ENCODE data around the gene MT3. TPM values are rescaled to one million over a fixed set of nuclear protein-coding genes. Genes with fewer than 3 reads are reported as not detected.
A peak's percentile ranks its signal among the peaks of the same experiment; 100 is the strongest.

The MT3 gene
- total and polyA plus RNA-seq, 9 of the 15 experiments (the other 6 are each of a cell fraction or from before 2014, with no cell fraction given) = not detected

- TF ChIP-seq ZBTB40 (IDR thresholded peaks at IDR 0.05) (peak; percentile 7; the same call in 1 of the 2 replicates), ZBTB40 (CRISPR knock-in tag; IDR thresholded peaks at IDR 0.05) (no peak), LARP7 (IDR thresholded peaks at IDR 0.05) (no peak), GATAD2B (IDR thresholded peaks at IDR 0.05; ENCODE audit: borderline replicate concordance) (no peak), NR2C2 (CRISPR knock-in tag; IDR thresholded peaks at IDR 0.05) (no peak), NR2C2 (tag; IDR thresholded peaks at IDR 0.05) (no peak), CHD1 (IDR thresholded peaks at IDR 0.05; ENCODE audit: low read length) (peak; percentile 7)
Observed at GRCh38 chr16:56609463-56609921, 20.2 kb downstream of the MT3 start (continued).
